Effector CD4-positive, alpha-beta T cell (primary cell): ENCODE results near the gene IZUMO4.

Experiments
- DNase-seq: peaks from one replicate; pipeline ENCODE4 v3.0.0-alpha.2; 2020
- total RNA-seq: gene quantifications from one replicate; lab custom pipeline; 2026; lab: John Stamatoyannopoulos, UW

Gene IZUMO4
- 8.1 reads per million, percentile 28 among the genes with 10 or more reads in this experiment for total RNA-seq

- peak; percentile 99 for DNase-seq
Measured at GRCh38 chr19:2096480-2097202, at the start of gene IZUMO4. TSS of gene IZUMO4 (plus strand) at chr19:2096915. CDS start at chr19:2096946, 31 bp downstream.

- no peak for DNase-seq
Measured at GRCh38 chr19:2047076-2047448, 49.7 kb upstream of the IZUMO4 start.

GRCh38 chr19:2047449-2048103, 49.1 kb upstream of the IZUMO4 start:
- DNase-seq: no peak

GRCh38 chr19:2048104-2048958, 48.4 kb upstream of the IZUMO4 start:
- no peak for DNase-seq

- no peak for DNase-seq
Measured at GRCh38 chr19:2048959-2049740, 47.6 kb upstream of the IZUMO4 start.

GRCh38 chr19:2049741-2050348, 46.9 kb upstream of the IZUMO4 start:
- peak; percentile 50 for DNase-seq

GRCh38 chr19:2050349-2050990, 46.2 kb upstream of the IZUMO4 start:
- no peak for DNase-seq

- peak; percentile 93 for DNase-seq
Measured at GRCh38 chr19:2050991-2051772, 45.5 kb upstream of the IZUMO4 start, which contains the start of gene MKNK2. TSS of gene MKNK2 (minus strand) at chr19:2051244. CDS start at chr19:2050851, 393 bp downstream.

GRCh38 chr19:2051773-2052704, 44.7 kb upstream of the IZUMO4 start:
- DNase-seq: peak; percentile 53

- DNase-seq: no peak
Measured at GRCh38 chr19:2053601-2054389, 42.9 kb upstream of the IZUMO4 start.

GRCh38 chr19:2054763-2055162, 42.0 kb upstream of the IZUMO4 start:
- DNase-seq: no peak

- DNase-seq: no peak
Measured at GRCh38 chr19:2055931-2056836, 40.5 kb upstream of the IZUMO4 start.

GRCh38 chr19:2056837-2057192, 39.9 kb upstream of the IZUMO4 start:
- no peak for DNase-seq

GRCh38 chr19:2057484-2058469, 38.9 kb upstream of the IZUMO4 start:
- no peak for DNase-seq

- DNase-seq: no peak
Measured at GRCh38 chr19:2058570-2059421, 37.9 kb upstream of the IZUMO4 start.
